H9 (cell line): ENCODE measurements around the gene ADARB2. TPM values are rescaled to one million over a fixed set of nuclear protein-coding genes. Genes with fewer than 3 reads are reported as not detected.

Experiments
- DNase-seq: peaks from one replicate; pipeline ENCODE4 v3.0.0-alpha.2; 2017
- H2AFZ ChIP-seq: one replicate; pipeline ENCODE4 v1.6.1; 2013; ENCODE audit warnings: mild to moderate bottlenecking, low read length, control low read depth, moderate library complexity
- H2AK5ac ChIP-seq: 2 replicates; pipeline ENCODE4 v1.6.1; 2013; ENCODE audit warnings: low read length, control low read depth, mixed read lengths; ENCODE audit not compliant: insufficient read length
- H2BK120ac ChIP-seq: one replicate; pipeline ENCODE4 v1.6.1; 2013; ENCODE audit warnings: low read depth, mild to moderate bottlenecking, low read length, control low read depth, inconsistent platforms; ENCODE audit not compliant: poor library complexity, severe bottlenecking
- H2BK12ac ChIP-seq: 2 replicates; pipeline ENCODE4 v1.6.1; 2013; ENCODE audit warnings: low read length, control low read depth, mixed read lengths, low read depth; ENCODE audit not compliant: insufficient read length
- H2BK15ac ChIP-seq: 2 replicates; pipeline ENCODE4 v1.6.1; 2013; ENCODE audit warnings: low read depth, low read length, control low read depth
- H2BK20ac ChIP-seq: one replicate; pipeline ENCODE4 v1.6.1; 2013; ENCODE audit warnings: low read depth, mild to moderate bottlenecking, low read length, control low read depth, inconsistent platforms; ENCODE audit not compliant: poor library complexity, severe bottlenecking
- H2BK5ac ChIP-seq: 2 replicates; pipeline ENCODE4 v1.6.1; 2013; ENCODE audit warnings: low read length, control low read depth, mixed read lengths; ENCODE audit not compliant: insufficient read length
- H3K14ac ChIP-seq: 2 replicates; pipeline ENCODE4 v1.6.1; 2013; ENCODE audit warnings: low read length, control low read depth; ENCODE audit not compliant: insufficient read depth
- H3K18ac ChIP-seq: 2 replicates; pipeline ENCODE4 v1.6.1; 2013; ENCODE audit warnings: low read depth, mild to moderate bottlenecking, mixed read lengths, low read length, control low read depth; ENCODE audit not compliant: insufficient read length
- H3K23ac ChIP-seq: 2 replicates; pipeline ENCODE4 v1.6.1; 2013; ENCODE audit warnings: low read length, control low read depth, mixed read lengths, low read depth; ENCODE audit not compliant: insufficient read length
- H3K23me2 ChIP-seq: 2 replicates; pipeline ENCODE4 v1.6.1; 2013; ENCODE audit warnings: low read depth, mild to moderate bottlenecking, mixed read lengths, low read length, control low read depth; ENCODE audit not compliant: insufficient read length, poor library complexity, severe bottlenecking
- H3K27ac ChIP-seq: 2 replicates; pipeline ENCODE4 v1.5.1; 2013; ENCODE audit warnings: low read length, control low read depth, mixed read lengths, low read depth; ENCODE audit not compliant: insufficient read length
- H3K27me3 ChIP-seq: 2 replicates; pipeline ENCODE4 v1.6.1; 2013; ENCODE audit warnings: low read length, control low read depth, inconsistent platforms; ENCODE audit not compliant: insufficient read depth
- H3K4ac ChIP-seq: 2 replicates; pipeline ENCODE4 v1.6.1; 2013; ENCODE audit warnings: low read depth, mild to moderate bottlenecking, control low read depth, inconsistent platforms, low read length, moderate library complexity
- H3K4me1 ChIP-seq: 2 replicates; pipeline ENCODE4 v1.6.1; 2013; ENCODE audit warnings: low read length, control low read depth, inconsistent platforms; ENCODE audit not compliant: insufficient read depth
- H3K4me2 ChIP-seq: 2 replicates; pipeline ENCODE4 v1.6.1; 2013; ENCODE audit warnings: low read length, control low read depth, mixed read lengths; ENCODE audit not compliant: insufficient read length, insufficient read depth
- H3K56ac ChIP-seq: 2 replicates; pipeline ENCODE4 v1.6.1; 2013; ENCODE audit warnings: low read depth, mild to moderate bottlenecking, mixed read lengths, low read length, control low read depth; ENCODE audit not compliant: insufficient read length
- H3K79me1 ChIP-seq: 2 replicates; pipeline ENCODE4 v1.6.1; 2013; ENCODE audit warnings: low read depth, mild to moderate bottlenecking, moderate library complexity, low read length, control low read depth, inconsistent platforms; ENCODE audit not compliant: insufficient read depth, poor library complexity, severe bottlenecking
- H3K79me2 ChIP-seq: 2 replicates; pipeline ENCODE4 v1.6.1; 2013; ENCODE audit warnings: low read length, control low read depth, inconsistent platforms; ENCODE audit not compliant: insufficient read depth
- H3K9ac ChIP-seq: 2 replicates; pipeline ENCODE4 v1.6.1; 2013; ENCODE audit warnings: low read length, control low read depth, mixed read lengths; ENCODE audit not compliant: insufficient read length; ENCODE audit errors: extremely low read depth
- H3K9me3 ChIP-seq: one replicate; pipeline ENCODE4 v1.6.1; 2013; ENCODE audit warnings: low read depth, low read length, inconsistent platforms; ENCODE audit not compliant: control insufficient read depth
- H3T11ph ChIP-seq: one replicate; pipeline ENCODE4 v1.6.1; 2013; ENCODE audit warnings: mild to moderate bottlenecking, low read length, control low read depth, inconsistent platforms
- H4K20me1 ChIP-seq: one replicate; pipeline ENCODE4 v1.6.1; 2013; ENCODE audit not compliant: control insufficient read depth, insufficient read length, insufficient read depth
- H4K5ac ChIP-seq: 2 replicates; pipeline ENCODE4 v1.6.1; 2013; ENCODE audit warnings: low read depth, mild to moderate bottlenecking, mixed read lengths, low read length, control low read depth; ENCODE audit not compliant: insufficient read length
- H4K8ac ChIP-seq: replicated peaks from 2 replicates; pipeline ENCODE4 v1.6.1; 2013; ENCODE audit warnings: low read length, control low read depth, mixed read lengths, low read depth; ENCODE audit not compliant: insufficient read length
- H4K91ac ChIP-seq: 2 replicates; pipeline ENCODE4 v1.6.1; 2013; ENCODE audit warnings: low read depth, mild to moderate bottlenecking, moderate library complexity, mixed read lengths, low read length, control low read depth; ENCODE audit not compliant: insufficient read length
- H3K27ac Mint-ChIP-seq, 3 experiments: 2 replicates in 2 of 3; 3 replicates in 1 of 3; pipeline ENCODE4 v1.8.0; 2020 to 2021; ENCODE audit warnings: mixed read lengths in 3 of 3, mild to moderate bottlenecking in 1 of 3, moderate library complexity in 1 of 3
- H3K27me3 Mint-ChIP-seq: 2 replicates; pipeline ENCODE4 v1.8.0; 2021; ENCODE audit warnings: low read depth, mild to moderate bottlenecking, moderate library complexity, mixed read lengths
- H3K36me3 Mint-ChIP-seq, 3 experiments: 2 replicates in 2 of 3; 3 replicates in 1 of 3; pipeline ENCODE4 v1.8.0; 2020 to 2021; ENCODE audit warnings: low read depth in 3 of 3, mixed read lengths in 3 of 3; ENCODE audit not compliant: insufficient read depth in 1 of 3
- H3K4me1 Mint-ChIP-seq, 2 experiments: 2 replicates each; pipeline ENCODE4 v1.8.0; 2020; ENCODE audit warnings: mixed read lengths in 2 of 2
- H3K4me3 Mint-ChIP-seq, 2 experiments: 2 replicates in 1 of 2; 3 replicates in 1 of 2; pipeline ENCODE4 v1.8.0; 2020 to 2021; ENCODE audit warnings: mild to moderate bottlenecking in 2 of 2, mixed read lengths in 2 of 2, moderate library complexity in 1 of 2
- H3K9me3 Mint-ChIP-seq, 2 experiments: 2 replicates in 1 of 2; 3 replicates in 1 of 2; pipeline ENCODE4 v1.8.0; 2020; ENCODE audit warnings: mild to moderate bottlenecking in 2 of 2, mixed read lengths in 2 of 2, moderate library complexity in 1 of 2
- WGBS: extraction: QIAGEN DNeasy Blood & Tissue Kit; methylation state at CpG from one replicate; pipeline ENCODE4 v1.1.7; 2013; ENCODE audit warnings: missing lambda C conversion rate, low lambda C conversion rate, mixed read lengths; ENCODE audit not compliant: insufficient read length; ENCODE audit errors: extremely low coverage; 5-methylcytosine and 5-hydroxymethylcytosine counted together
- total RNA-seq: library from RNA; stranded (reverse); gene quantifications from 2 replicates; pipeline ENCODE4 v1.2.1, GENCODE V29; 2021
- TF ChIP-seq, protein P1 (sequence below): fragments of 200-600 bp; sonication (generic); conservative IDR thresholded peaks from 3 replicates; pipeline ENCODE4 v1.8.0; 2021; ENCODE audit warnings: antibody characterized with exemption, mild to moderate bottlenecking

The ADARB2 gene
- total RNA-seq, 1 experiment from 2014 or later = 0.87 TPM

DNA sequence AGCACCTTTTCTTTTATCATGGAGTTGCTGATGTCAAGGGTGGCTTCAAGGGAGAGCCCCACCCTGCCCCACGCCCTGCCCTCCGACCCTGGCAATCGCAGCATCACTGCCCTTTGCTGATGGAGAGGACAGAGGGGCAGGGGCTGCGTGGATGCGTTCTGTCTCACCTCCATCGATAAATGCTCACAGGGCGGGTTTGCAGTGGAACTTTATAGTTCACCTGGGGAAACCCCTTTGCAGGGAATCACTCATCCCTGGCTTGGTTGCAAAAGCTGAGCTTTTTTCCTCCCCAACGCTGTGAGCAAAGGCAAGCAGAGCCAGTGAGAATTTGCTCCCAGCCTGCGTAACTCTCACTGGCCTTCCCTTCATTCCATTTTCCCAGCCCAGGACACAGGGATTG, 504.3 kb downstream of the ADARB2 start:
- H3K36me3 Mint-ChIP-seq = peaks cover 3 to 5% (median 4%) of the 10 kb centered on the region in 3 experiments; a peak in 4 of 7 replicates
- no peak overlapping the region for H2BK5ac ChIP-seq
- no peaks in the 10 kb centered on the region for H3K79me2 ChIP-seq
- no peak overlapping the region for H3K4me3 Mint-ChIP-seq
- H2AK5ac ChIP-seq = no peak overlapping the region
- H2BK15ac ChIP-seq = no peak overlapping the region
- DNase-seq = no peak
- H3T11ph ChIP-seq = no peak overlapping the region
- no peak overlapping the region for H3K56ac ChIP-seq
- H3K27me3 ChIP-seq = no peaks in the 10 kb centered on the region
- no peak overlapping the region for H4K8ac ChIP-seq
- no peak overlapping the region for H3K18ac ChIP-seq
- H4K91ac ChIP-seq = no peak overlapping the region
- no peak overlapping the region for H4K5ac ChIP-seq
- H3K79me1 ChIP-seq = no peaks in the 10 kb centered on the region
- H3K4me1 Mint-ChIP-seq = peaks cover 16 to 21% of the 10 kb centered on the region in 2 experiments
- no peaks in the 10 kb centered on the region; the same call in 1 of the 2 replicates for H3K4me1 ChIP-seq
- no peak overlapping the region for H3K4me2 ChIP-seq
- no peak overlapping the region for H2BK12ac ChIP-seq
- H2BK20ac ChIP-seq = no peak overlapping the region
- no peak overlapping the region for H2BK120ac ChIP-seq
- no peaks in the 10 kb centered on the region for H4K20me1 ChIP-seq
- no peak overlapping the region for H3K14ac ChIP-seq
- H3K9me3 ChIP-seq = no peaks in the 10 kb centered on the region
- TF ChIP-seq, protein P1, sequence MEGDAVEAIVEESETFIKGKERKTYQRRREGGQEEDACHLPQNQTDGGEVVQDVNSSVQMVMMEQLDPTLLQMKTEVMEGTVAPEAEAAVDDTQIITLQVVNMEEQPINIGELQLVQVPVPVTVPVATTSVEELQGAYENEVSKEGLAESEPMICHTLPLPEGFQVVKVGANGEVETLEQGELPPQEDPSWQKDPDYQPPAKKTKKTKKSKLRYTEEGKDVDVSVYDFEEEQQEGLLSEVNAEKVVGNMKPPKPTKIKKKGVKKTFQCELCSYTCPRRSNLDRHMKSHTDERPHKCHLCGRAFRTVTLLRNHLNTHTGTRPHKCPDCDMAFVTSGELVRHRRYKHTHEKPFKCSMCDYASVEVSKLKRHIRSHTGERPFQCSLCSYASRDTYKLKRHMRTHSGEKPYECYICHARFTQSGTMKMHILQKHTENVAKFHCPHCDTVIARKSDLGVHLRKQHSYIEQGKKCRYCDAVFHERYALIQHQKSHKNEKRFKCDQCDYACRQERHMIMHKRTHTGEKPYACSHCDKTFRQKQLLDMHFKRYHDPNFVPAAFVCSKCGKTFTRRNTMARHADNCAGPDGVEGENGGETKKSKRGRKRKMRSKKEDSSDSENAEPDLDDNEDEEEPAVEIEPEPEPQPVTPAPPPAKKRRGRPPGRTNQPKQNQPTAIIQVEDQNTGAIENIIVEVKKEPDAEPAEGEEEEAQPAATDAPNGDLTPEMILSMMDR = no peak
- H3K9me3 Mint-ChIP-seq = no peaks in the 10 kb centered on the region; a peak in 1 of 5 replicates
- peak overlapping the region in 1 of 3 experiments; percentile 40; a peak in 1 of 7 replicates for H3K27ac Mint-ChIP-seq
- H3K27ac ChIP-seq = no peak overlapping the region
- no peak overlapping the region for H3K4ac ChIP-seq
- H3K23ac ChIP-seq = no peak overlapping the region
- no peak overlapping the region for H2AFZ ChIP-seq
- no peak overlapping the region for H3K9ac ChIP-seq
- peaks cover 16% of the 10 kb centered on the region for H3K27me3 Mint-ChIP-seq
- H3K23me2 ChIP-seq = no peaks in the 10 kb centered on the region
- no CpG with 5 or more reads among the region's 9 CpGs for WGBS
